NCI-H2196 (cell line): ENCODE data around the gene RBCK1.
"Not testable (repeated sequence)": the region's sequence is repeated elsewhere in the genome, so short reads cannot be mapped to it uniquely, and the experiment has no call there.

Experiments
- DNase-seq: peaks from one replicate; lab custom pipeline; 2025; ENCODE audit not compliant: unreplicated experiment; lab: John Stamatoyannopoulos, UW

Gene RBCK1

GRCh38 chr20:434661-435419, 26.7 kb downstream of the RBCK1 start:
- no peak for DNase-seq

GRCh38 chr20:435558-435957, 27.5 kb downstream of the RBCK1 start:
- no peak for DNase-seq

- DNase-seq = no peak
These were observed 28.4 kb downstream of the RBCK1 start for GRCh38 chr20:436476-436875.

GRCh38 chr20:437787-438486, 29.8 kb downstream of the RBCK1 start:
- no peak for DNase-seq

- no peak for DNase-seq
These were observed 30.7 kb downstream of the RBCK1 start for GRCh38 chr20:438571-439469.

GRCh38 chr20:440148-440547, 32.0 kb downstream of the RBCK1 start:
- no peak for DNase-seq

GRCh38 chr20:440636-441035, 32.5 kb downstream of the RBCK1 start:
- DNase-seq = no peak

GRCh38 chr20:443223-443775, 35.2 kb downstream of the RBCK1 start:
- no peak for DNase-seq

GRCh38 chr20:444117-444516, 36.0 kb downstream of the RBCK1 start:
- no peak for DNase-seq

- no peak for DNase-seq
These were observed 36.8 kb downstream of the RBCK1 start for GRCh38 chr20:444862-445426.

GRCh38 chr20:445514-446336, 37.6 kb downstream of the RBCK1 start:
- peak; percentile 42 for DNase-seq

- DNase-seq = not testable (repeated sequence)
These were observed 43.9 kb downstream of the RBCK1 start for GRCh38 chr20:452021-452420.

- DNase-seq = no peak
These were observed 46.9 kb downstream of the RBCK1 start for GRCh38 chr20:454951-455350.

GRCh38 chr20:458776-459175, 50.7 kb downstream of the RBCK1 start:
- DNase-seq = no peak

- DNase-seq = no peak
These were observed 52.1 kb downstream of the RBCK1 start for GRCh38 chr20:460180-460579.

- no peak for DNase-seq
These were observed 52.6 kb downstream of the RBCK1 start for GRCh38 chr20:460707-461106.

- peak; percentile 24 for DNase-seq
These were observed 53.4 kb downstream of the RBCK1 start for GRCh38 chr20:461254-462198.

- DNase-seq = peak; percentile 94
These were observed 54.3 kb downstream of the RBCK1 start, which contains the start of gene TBC1D20 for GRCh38 chr20:462199-462991. Gene TBC1D20 (minus strand): TSS chr20:462533. CDS start chr20:462405, 128 bp downstream.
